SK-N-MC (cell line): Measurements from ENCODE around the gene ZCCHC7.

ENCODE experiments used
- EZH2 ChIP-seq: fragments of 200-600 bp; sonication (generic); IDR thresholded peaks from one replicate; pipeline ENCODE4 v1.6.1; 2017; ENCODE audit warnings: antibody characterized with exemption
- FOXP2 ChIP-seq: optimal IDR thresholded peaks from 2 replicates; pipeline ENCODE3; 2011; ENCODE audit warnings: mild to moderate bottlenecking, moderate library complexity; ENCODE audit not compliant: insufficient read depth; ENCODE audit errors: extremely low read length, control extremely low read depth
- POLR2AphosphoS5 ChIP-seq: IDR thresholded peaks from 2 replicates; pipeline ENCODE4 v1.6.1; 2012; ENCODE audit warnings: mild to moderate bottlenecking, low read depth, low read length, borderline replicate concordance

GRCh38 chr9:37239224-37239859 is 119.0 kb downstream of the ZCCHC7 start:
- TF ChIP-seq POLR2AphosphoS5: no peak
- no peak for TF ChIP-seq FOXP2
- TF ChIP-seq EZH2: no peak
